ENCODE measurements around the gene ARMH3. TPM values are rescaled to one million over a fixed set of nuclear protein-coding genes. Genes with fewer than 3 reads are reported as not detected.

The ARMH3 gene
- total RNA-seq, 1 experiment from 2014 or later = 9.7 TPM

- TSS peak; percentile 36 for BruUV-seq (replicated peaks)
These were observed 237.7 kb downstream of the ARMH3 start, which contains the start of gene OGA for GRCh38 chr10:101818119-101818871. OGA (minus strand) TSS chr10:101818444; CDS start chr10:101818022, 422 bp downstream.

DNA sequence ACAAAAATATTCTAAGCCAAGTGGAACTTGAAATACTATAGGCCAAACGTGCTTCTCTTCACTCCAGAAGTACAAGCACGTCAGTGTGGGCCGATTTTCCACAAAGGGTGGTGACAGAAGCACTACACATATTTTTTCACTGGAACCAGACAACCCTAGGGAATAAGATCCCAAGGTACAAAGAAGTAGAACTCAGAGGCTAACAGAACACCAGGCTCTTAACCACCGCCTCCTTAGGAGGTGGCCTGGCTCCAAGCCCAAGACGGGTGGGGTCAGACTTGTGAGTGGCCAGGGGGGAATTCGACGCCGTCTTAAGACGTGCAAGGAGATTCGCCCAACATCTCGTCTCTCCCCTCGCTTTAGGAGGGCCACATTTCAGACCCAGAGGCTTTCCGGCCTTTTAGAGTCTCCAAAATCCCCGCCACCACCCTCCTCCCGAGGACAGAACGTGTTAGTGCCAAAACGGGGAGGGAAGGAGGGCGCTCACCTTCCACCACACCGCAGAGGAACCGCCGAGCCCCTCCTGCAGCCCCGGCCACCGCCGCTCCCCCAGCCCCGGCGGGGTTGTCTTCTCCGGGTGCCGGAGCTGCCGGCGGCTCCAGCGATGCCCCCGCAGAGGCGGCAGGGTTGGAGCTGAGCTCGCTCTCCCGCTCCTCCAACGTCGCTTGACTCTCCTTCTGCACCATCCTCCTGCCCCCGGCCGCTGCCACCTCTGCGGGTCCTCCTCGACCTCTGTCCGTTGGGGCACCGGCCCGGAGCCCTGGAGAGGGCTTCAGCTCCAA is 238.4 kb downstream of the ARMH3 start:
- Histone ChIP-seq H3K9me2 (replicated peaks; ENCODE audit: low read length) (no peaks in the 10 kb centered on the region), H3K4me1 (ENCODE audit: insufficient read depth, low read length) (peaks cover 21% of the 10 kb centered on the region), H4K20me1 (ENCODE audit: low read length) (peaks cover 46% of the 10 kb centered on the region), H3F3A (ENCODE audit: low read length, unreplicated experiment) (no peaks in the 10 kb centered on the region), H3K27ac (ENCODE audit: low read length) (peak overlapping the region; percentile 53), H3K79me2 (ENCODE audit: low read length) (peaks cover 57% of the 10 kb centered on the region), H3K4me2 (ENCODE audit: low read length) (peak overlapping the region; percentile 99), H3K27me3 (ENCODE audit: low read length) (no peaks in the 10 kb centered on the region), H3K36me3 (ENCODE audit: low read depth, low read length) (0 out of 2 replicates have a peak, but pooled peaks cover 6% of the 10 kb centered on the region), H3K9ac (ENCODE audit: low read length) (peak overlapping the region; percentile 94), H3K9me3 (ENCODE audit: low read length) (no peaks in the 10 kb centered on the region), H2AFZ (ENCODE audit: low read length) (no peak overlapping the region), H3K4me3 (ENCODE audit: low read length) (peak overlapping the region; percentile 99)
- DNase-seq (peak; percentile 89), ATAC-seq (peak; percentile 64)
- BruUV-seq (replicated peaks) = no TSS peak
- POLR2A ChIA-PET (ENCODE audit: unreplicated experiment) = no interaction called here
- TF ChIP-seq EZH2 (IDR thresholded peaks at IDR 0.05; ENCODE audit: low read length, unreplicated experiment) (no peak), EZH2phosphoT487 (IDR thresholded peaks at IDR 0.05; ENCODE audit: borderline replicate concordance, low read length) (no peak)
- TF ChIP-seq, protein P1, sequence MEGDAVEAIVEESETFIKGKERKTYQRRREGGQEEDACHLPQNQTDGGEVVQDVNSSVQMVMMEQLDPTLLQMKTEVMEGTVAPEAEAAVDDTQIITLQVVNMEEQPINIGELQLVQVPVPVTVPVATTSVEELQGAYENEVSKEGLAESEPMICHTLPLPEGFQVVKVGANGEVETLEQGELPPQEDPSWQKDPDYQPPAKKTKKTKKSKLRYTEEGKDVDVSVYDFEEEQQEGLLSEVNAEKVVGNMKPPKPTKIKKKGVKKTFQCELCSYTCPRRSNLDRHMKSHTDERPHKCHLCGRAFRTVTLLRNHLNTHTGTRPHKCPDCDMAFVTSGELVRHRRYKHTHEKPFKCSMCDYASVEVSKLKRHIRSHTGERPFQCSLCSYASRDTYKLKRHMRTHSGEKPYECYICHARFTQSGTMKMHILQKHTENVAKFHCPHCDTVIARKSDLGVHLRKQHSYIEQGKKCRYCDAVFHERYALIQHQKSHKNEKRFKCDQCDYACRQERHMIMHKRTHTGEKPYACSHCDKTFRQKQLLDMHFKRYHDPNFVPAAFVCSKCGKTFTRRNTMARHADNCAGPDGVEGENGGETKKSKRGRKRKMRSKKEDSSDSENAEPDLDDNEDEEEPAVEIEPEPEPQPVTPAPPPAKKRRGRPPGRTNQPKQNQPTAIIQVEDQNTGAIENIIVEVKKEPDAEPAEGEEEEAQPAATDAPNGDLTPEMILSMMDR (conservative IDR thresholded peaks at IDR 0.05; ENCODE audit: low read depth, low read length) = no peak
- intact Hi-C loops (cut with micrococcal nuclease) = loop anchor here (1.0 kb wide), 1 partner anchor 13 kb away; no protein-coding TSS in a partner anchor
- CTCF ChIA-PET = interaction anchor here (0.5 to 1.5 kb wide), 3 partner anchors 23 to 311 kb away, joined by 4 to 7 read pairs (median 4); no protein-coding TSS in a partner anchor

More at GRCh38 chr10:101818119-101818871, 237.7 kb downstream of the ARMH3 start, which contains the start of gene OGA:
- H3K9me3 ChIP-seq (ENCODE audit: low read length) = no peaks in the 10 kb centered on the region
- H3K9ac ChIP-seq (ENCODE audit: low read length) = peak within 1 kb of the TSS; percentile 94
- ChIA-PET POLR2A (ENCODE audit: unreplicated experiment) (no interaction called here), CTCF (interaction anchor here (0.5 to 1.5 kb wide), 3 partner anchors 22 to 310 kb away, joined by 4 to 7 read pairs (median 4); no protein-coding TSS in a partner anchor)
- peak; percentile 86 for ATAC-seq
- intact Hi-C loops (cut with micrococcal nuclease) = loop anchor here (1.0 kb wide), 1 partner anchor 12 kb away; no protein-coding TSS in a partner anchor
- peak within 1 kb of the TSS; percentile 99 for H3K4me2 ChIP-seq (ENCODE audit: low read length)
- no peaks in the 10 kb centered on the region for H3K27me3 ChIP-seq (ENCODE audit: low read length)
- no peaks in the 10 kb centered on the region for H3F3A ChIP-seq (ENCODE audit: low read length, unreplicated experiment)
- H3K36me3 ChIP-seq (ENCODE audit: low read depth, low read length) = 0 out of 2 replicates have a peak, but pooled peaks cover 2% of the 10 kb centered on the region
- H2AFZ ChIP-seq (ENCODE audit: low read length) = peak within 1 kb of the TSS; percentile 90
- no peaks in the 10 kb centered on the region for H3K9me2 ChIP-seq (replicated peaks; ENCODE audit: low read length)
- peaks cover 50% of the 10 kb centered on the region for H3K79me2 ChIP-seq (ENCODE audit: low read length)
- H3K4me3 ChIP-seq (ENCODE audit: low read length) = peak within 1 kb of the TSS; percentile 99
- peak; percentile 95 for DNase-seq
- H4K20me1 ChIP-seq (ENCODE audit: low read length) = peaks cover 40% of the 10 kb centered on the region
- H3K4me1 ChIP-seq (ENCODE audit: insufficient read depth, low read length) = peaks cover 21% of the 10 kb centered on the region
- TF ChIP-seq EZH2phosphoT487 (IDR thresholded peaks at IDR 0.05; ENCODE audit: borderline replicate concordance, low read length) (no peak), EZH2 (IDR thresholded peaks at IDR 0.05; ENCODE audit: low read length, unreplicated experiment) (no peak)
- TF ChIP-seq, protein P1 (conservative IDR thresholded peaks at IDR 0.05; ENCODE audit: low read depth, low read length) = no peak
- peak within 1 kb of the TSS; percentile 53 for H3K27ac ChIP-seq (ENCODE audit: low read length)

Measured in PC-3 (cell line).